Nephron progenitor cell (in vitro differentiated cells): ENCODE results near the gene RPP25L.

ENCODE experiments used
- DNase-seq: peaks from one replicate; pipeline ENCODE4 v3.0.0; 2021
- H3K27ac Mint-ChIP-seq: 2 replicates; pipeline ENCODE4 v1.8.0; 2021; ENCODE audit warnings: mild to moderate bottlenecking, moderate library complexity, mixed read lengths
- H3K27me3 Mint-ChIP-seq: 2 replicates; pipeline ENCODE4 v1.8.0; 2021; ENCODE audit warnings: mild to moderate bottlenecking, low read depth, mixed read lengths; ENCODE audit not compliant: poor library complexity
- H3K36me3 Mint-ChIP-seq: 2 replicates; pipeline ENCODE4 v1.8.0; 2021; ENCODE audit warnings: low read depth, mixed read lengths
- H3K4me1 Mint-ChIP-seq: 2 replicates; pipeline ENCODE4 v1.8.0; 2021; ENCODE audit warnings: mixed read lengths
- H3K4me3 Mint-ChIP-seq: 2 replicates; pipeline ENCODE4 v1.8.0; 2021; ENCODE audit warnings: mild to moderate bottlenecking, moderate library complexity, mixed read lengths
- H3K9me3 Mint-ChIP-seq: 2 replicates; pipeline ENCODE4 v1.8.0; 2021; ENCODE audit warnings: mild to moderate bottlenecking, moderate library complexity, mixed read lengths
- CTCF ChIP-seq: fragments of 200-600 bp; sonication (generic); IDR thresholded peaks from 2 replicates; pipeline ENCODE4 v1.5.0; 2021; ENCODE audit warnings: antibody characterized with exemption

Gene RPP25L

GRCh38 chr9:34610434-34611206 is 1.3 kb downstream of the RPP25L start:
- Mint-ChIP-seq H3K4me3 (peak overlapping the region; percentile 94), H3K9me3 (no peaks in the 10 kb centered on the region), H3K36me3 (peaks cover 16% of the 10 kb centered on the region), H3K27me3 (peaks cover 6% of the 10 kb centered on the region), H3K27ac (no peak overlapping the region), H3K4me1 (peaks cover 36% of the 10 kb centered on the region)
- DNase-seq = no peak
- no peak for TF ChIP-seq CTCF

- no peak overlapping the region for H3K4me3 Mint-ChIP-seq
- H3K27me3 Mint-ChIP-seq = peaks cover 9% of the 10 kb centered on the region
These were observed 4.6 kb downstream of the RPP25L start for GRCh38 chr9:34607331-34607730.

GRCh38 chr9:34606905-34607304 is 5.0 kb downstream of the RPP25L start:
- TF ChIP-seq CTCF = no peak
- peaks cover 4% of the 10 kb centered on the region for H3K36me3 Mint-ChIP-seq
- peaks cover 26% of the 10 kb centered on the region for H3K4me1 Mint-ChIP-seq
- peaks cover 9% of the 10 kb centered on the region for H3K27me3 Mint-ChIP-seq
- H3K4me3 Mint-ChIP-seq = no peak overlapping the region
- H3K27ac Mint-ChIP-seq = no peak overlapping the region
- no peak for DNase-seq
- no peaks in the 10 kb centered on the region for H3K9me3 Mint-ChIP-seq

More at GRCh38 chr9:34607331-34607730, 4.6 kb downstream of the RPP25L start:
- no peaks in the 10 kb centered on the region for H3K9me3 Mint-ChIP-seq
- peaks cover 29% of the 10 kb centered on the region for H3K4me1 Mint-ChIP-seq
- H3K27ac Mint-ChIP-seq = no peak overlapping the region
- no peak for DNase-seq
- no peak for TF ChIP-seq CTCF
- peaks cover 4% of the 10 kb centered on the region for H3K36me3 Mint-ChIP-seq

GRCh38 chr9:34606190-34606589 is 5.7 kb downstream of the RPP25L start:
- no peak for TF ChIP-seq CTCF
- H3K4me1 Mint-ChIP-seq = peaks cover 27% of the 10 kb centered on the region
- H3K4me3 Mint-ChIP-seq = no peak overlapping the region
- H3K27me3 Mint-ChIP-seq = peaks cover 9% of the 10 kb centered on the region
- H3K9me3 Mint-ChIP-seq = no peaks in the 10 kb centered on the region
- no peak overlapping the region for H3K27ac Mint-ChIP-seq
- no peak for DNase-seq
- peaks cover 4% of the 10 kb centered on the region for H3K36me3 Mint-ChIP-seq

GRCh38 chr9:34603610-34604231 is 8.2 kb downstream of the RPP25L start:
- Mint-ChIP-seq H3K4me1 (peaks cover 20% of the 10 kb centered on the region), H3K27ac (no peak overlapping the region), H3K9me3 (no peaks in the 10 kb centered on the region), H3K4me3 (no peak overlapping the region), H3K27me3 (peaks cover 18% of the 10 kb centered on the region), H3K36me3 (no peaks in the 10 kb centered on the region)
- peak; percentile 93 for TF ChIP-seq CTCF
- DNase-seq = peak; percentile 95
